ENCODE results near the gene SFR1. TPM values are rescaled to one million over a fixed set of nuclear protein-coding genes. Genes with fewer than 3 reads are reported as not detected.
"Not testable (repeated sequence)": the region's sequence is repeated elsewhere in the genome, so short reads cannot be mapped to it uniquely, and the experiment has no call there.

SFR1 gene
- total and polyA plus RNA-seq, 7 donors, result 3.5 to 9.6 (median 4.1) TPM

GRCh38 chr10:104155591-104155990 is 33.6 kb downstream of the SFR1 start:
- intact Hi-C loops (cut with DNase I), result no loop called here
- DNase-seq, result no peak
- ATAC-seq, result no peak
- Histone ChIP-seq H3K27ac (no peak overlapping the region), H3K36me3 (ENCODE audit: insufficient read depth in 1 of 2, low read depth in 1 of 2) (no peaks in the 10 kb centered on the region), H3K4me3 (no peak overlapping the region), H3K27me3 (ENCODE audit: insufficient read depth in 3 of 3, low read length in 2 of 3) (peaks cover 0 to 9% (median 2%) of the 10 kb centered on the region in 3 donors), H3K9me3 (peaks cover 15% of the 10 kb centered on the region), H3K4me1 (no peaks in the 10 kb centered on the region)
- WGBS, 3 donors, result 62 to 76% (median 73%) methylated on average over 2 of the region's 2 CpGs
- no peak for TF ChIP-seq CTCF (IDR thresholded peaks at IDR 0.05)

GRCh38 chr10:104170610-104171254 is 48.8 kb downstream of the SFR1 start:
- TF ChIP-seq CTCF (IDR thresholded peaks at IDR 0.05), result no peak
- DNase-seq (no peak), ATAC-seq (no peak)
- Histone ChIP-seq H3K4me3 (no peak overlapping the region), H3K4me1 (no peaks in the 10 kb centered on the region), H3K27me3 (ENCODE audit: insufficient read depth in 3 of 3, low read length in 2 of 3) (no peaks in the 10 kb centered on the region), H3K27ac (no peak overlapping the region), H3K36me3 (ENCODE audit: insufficient read depth in 1 of 2, low read depth in 1 of 2) (no peaks in the 10 kb centered on the region), H3K9me3 (no peaks in the 10 kb centered on the region)
- intact Hi-C loops (cut with DNase I), result no loop called here
- 88 to 91% (median 89%) methylated on average over 5 of the region's 5 CpGs for WGBS, 3 donors

- H3K4me3 ChIP-seq; DNase-seq; H3K27ac ChIP-seq; intact Hi-C loops (cut with DNase I); H3K27me3 ChIP-seq (ENCODE audit: insufficient read depth in 3 of 3, low read length in 2 of 3); ATAC-seq; H3K9me3 ChIP-seq; H3K4me1 ChIP-seq; H3K36me3 ChIP-seq (ENCODE audit: insufficient read depth in 1 of 2, low read depth in 1 of 2): not testable (repeated sequence)
- 73 to 92% (median 81%) methylated on average over 1 of the region's 1 CpG for WGBS, 3 donors
These were observed 52.2 kb downstream of the SFR1 start for GRCh38 chr10:104174136-104174535.

Other genes starting within 250 kb of the SFR1 start
- gene STN1, start 204.0 kb upstream of the SFR1 start, total RNA-seq, result 10 to 100 TPM; 15.4 to 22.7 (median 18.8) TPM
- gene STN1, start 204.0 kb upstream of the SFR1 start, polyA plus RNA-seq, result 10 to 100 TPM; 15.3 to 19.8 (median 15.9) TPM
- 10 to 100 TPM; 36.6 to 48.6 (median 41.0) TPM for gene SLK, start 155.0 kb upstream of the SFR1 start, total RNA-seq
- 10 to 100 TPM; 15.5 to 35.7 (median 22.6) TPM for gene SLK, start 155.0 kb upstream of the SFR1 start, polyA plus RNA-seq
- under 1 TPM in 1 of 4 donors, not detected in 3; 0.10 TPM for gene COL17A1, start 36.3 kb upstream of the SFR1 start, total RNA-seq
- under 1 TPM; 0.01 to 0.18 (median 0.01) TPM for gene COL17A1, start 36.3 kb upstream of the SFR1 start, polyA plus RNA-seq
- gene CFAP43, start 110.2 kb downstream of the SFR1 start, total RNA-seq, result under 1 TPM in 1 of 4 donors, not detected in 3; 0.04 TPM
- under 1 TPM in 2 of 3 donors, not detected in 1; 0.11 to 0.44 TPM for gene CFAP43, start 110.2 kb downstream of the SFR1 start, polyA plus RNA-seq
- gene GSTO1, start 132.7 kb downstream of the SFR1 start, total RNA-seq, result 100 to 1,000 TPM in 3 of 4 donors, 10 to 100 TPM in 1; 95.9 to 222 (median 114) TPM
- 100 to 1,000 TPM in 2 of 3 donors, 10 to 100 TPM in 1; 73.7 to 742 (median 120) TPM for gene GSTO1, start 132.7 kb downstream of the SFR1 start, polyA plus RNA-seq
- 1 to 10 TPM; 1.2 to 3.3 (median 2.0) TPM for gene GSTO2, start 147.0 kb downstream of the SFR1 start, total RNA-seq
- 1 to 10 TPM in 2 of 3 donors, under 1 TPM in 1; 0.23 to 4.6 (median 1.1) TPM for gene GSTO2, start 147.0 kb downstream of the SFR1 start, polyA plus RNA-seq
- gene ITPRIP, start 216.3 kb downstream of the SFR1 start, total RNA-seq, result 10 to 100 TPM in 1 of 4 donors, 1 to 10 TPM in 3; 7.2 to 25.6 (median 8.6) TPM
- 100 to 1,000 TPM in 1 of 3 donors, 10 to 100 TPM in 1, 1 to 10 TPM in 1; 6.2 to 118 (median 12.3) TPM for gene ITPRIP, start 216.3 kb downstream of the SFR1 start, polyA plus RNA-seq
- gene CFAP58, start 231.7 kb downstream of the SFR1 start, total RNA-seq, result under 1 TPM; 0.21 to 0.74 (median 0.56) TPM
- gene CFAP58, start 231.7 kb downstream of the SFR1 start, polyA plus RNA-seq, result 1 to 10 TPM in 1 of 3 donors, under 1 TPM in 2; 0.04 to 1.4 (median 0.07) TPM